ENCODE data around the gene CACUL1. TPM values are rescaled to one million over a fixed set of nuclear protein-coding genes. Genes with fewer than 3 reads are reported as not detected.

Gene CACUL1
- total and polyA plus RNA-seq, 9 of the 15 experiments (the other 6 are each of a cell fraction or from before 2014, with no cell fraction given) = 4.5 to 17.1 (median 13.5) TPM

DNA sequence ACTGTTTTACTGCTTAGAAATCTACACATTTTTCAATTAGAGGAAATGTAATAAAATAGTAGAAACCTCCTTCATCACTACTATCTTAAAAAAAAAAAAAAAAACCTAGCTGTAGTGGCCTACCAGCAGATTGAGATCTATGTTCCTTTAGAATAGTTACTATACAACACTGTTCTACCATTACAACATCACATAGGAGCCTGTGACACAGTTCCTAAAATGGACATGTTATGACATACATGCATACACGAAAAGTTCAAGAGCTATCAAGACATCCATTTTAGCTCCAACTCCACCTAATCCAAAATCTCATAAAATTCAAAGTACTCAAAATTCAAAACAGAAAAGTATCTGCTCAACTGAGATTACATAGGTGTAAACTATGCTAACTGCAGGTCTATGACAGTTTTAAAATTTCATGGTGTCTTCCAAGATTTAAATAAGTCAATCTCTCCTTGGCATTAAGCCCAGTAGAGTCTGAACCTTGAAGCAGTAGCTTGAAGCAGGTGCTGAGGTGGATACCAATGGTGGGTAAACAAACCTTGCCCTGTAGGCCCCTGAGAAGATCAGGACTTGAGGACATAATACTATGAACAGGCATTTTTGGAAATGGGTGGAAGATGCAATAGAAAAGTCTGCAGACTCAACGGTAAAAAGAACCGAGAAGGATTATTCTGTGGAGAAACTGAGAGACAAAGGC is 17.0 kb downstream of the CACUL1 start:
- in situ Hi-C loops (cut with MboI) = no loop called here
- peaks cover 4 to 25% of the 10 kb centered on the region in 2 experiments; a peak in 3 of 5 replicates for H3K4me1 ChIP-seq (replicated peaks in 1 of 2; ENCODE audit: control insufficient read depth in 2 of 2, insufficient read depth in 2 of 2, low read length in 2 of 2)
- no peaks in the 10 kb centered on the region for H3K27me3 ChIP-seq (ENCODE audit: control insufficient read depth in 2 of 2, insufficient read depth in 2 of 2, low read length in 2 of 2)
- H3K4me2 ChIP-seq (ENCODE audit: insufficient read depth, low read length) = no peak overlapping the region; the same call in 1 of the 2 replicates
- H3K9ac ChIP-seq (ENCODE audit: insufficient read depth in 1 of 2, low read depth in 2 of 2, low read length in 2 of 2) = no peak overlapping the region
- CTCF ChIA-PET (ENCODE audit: low intra/inter-chr PET ratio) = no interaction called here
- intact Hi-C loops (cut with micrococcal nuclease) = no loop called here
- H3K9me3 ChIP-seq (replicated peaks; ENCODE audit: control insufficient read depth, insufficient read depth, low read depth, low read length) = no peaks in the 10 kb centered on the region
- peaks cover 3% of the 10 kb centered on the region for H3K9me1 ChIP-seq (ENCODE audit: control insufficient read depth, insufficient read depth, low read length)
- no peak overlapping the region for H3K4me3 ChIP-seq
- peak overlapping the region; percentile 21; the same call in 1 of the 3 replicates for H3K27ac ChIP-seq (ENCODE audit: extremely low read depth, low read depth, low read length)
- ATAC-seq (peak; percentile 56), FAIRE-seq (peak; percentile 70), DNase-seq (ENCODE audit: extremely low read depth in 1 of 4, low spot score in 3 of 4) (peak in 1 of 4 experiments; percentile 35)
- H2AFZ ChIP-seq (ENCODE audit: low read depth, low read length) = no peak overlapping the region
- peaks cover 93% of the 10 kb centered on the region for H3K79me2 ChIP-seq (ENCODE audit: control insufficient read depth, insufficient read depth, low read length)
- H4K20me1 ChIP-seq (replicated peaks; ENCODE audit: control insufficient read depth, insufficient read depth, low read length) = peaks cover 9% of the 10 kb centered on the region
- WGBS (ENCODE audit: insufficient coverage, low coverage, missing lambda C conversion rate) = 31% methylated on average over 3 of the region's 3 CpGs
- no TSS peak for BruUV-seq (replicated peaks)
- POLR2A ChIA-PET = no interaction called here
- H3K36me3 ChIP-seq (ENCODE audit: control insufficient read depth, insufficient read depth, low read length) = no peaks in the 10 kb centered on the region
- TF ChIP-seq, protein P1, sequence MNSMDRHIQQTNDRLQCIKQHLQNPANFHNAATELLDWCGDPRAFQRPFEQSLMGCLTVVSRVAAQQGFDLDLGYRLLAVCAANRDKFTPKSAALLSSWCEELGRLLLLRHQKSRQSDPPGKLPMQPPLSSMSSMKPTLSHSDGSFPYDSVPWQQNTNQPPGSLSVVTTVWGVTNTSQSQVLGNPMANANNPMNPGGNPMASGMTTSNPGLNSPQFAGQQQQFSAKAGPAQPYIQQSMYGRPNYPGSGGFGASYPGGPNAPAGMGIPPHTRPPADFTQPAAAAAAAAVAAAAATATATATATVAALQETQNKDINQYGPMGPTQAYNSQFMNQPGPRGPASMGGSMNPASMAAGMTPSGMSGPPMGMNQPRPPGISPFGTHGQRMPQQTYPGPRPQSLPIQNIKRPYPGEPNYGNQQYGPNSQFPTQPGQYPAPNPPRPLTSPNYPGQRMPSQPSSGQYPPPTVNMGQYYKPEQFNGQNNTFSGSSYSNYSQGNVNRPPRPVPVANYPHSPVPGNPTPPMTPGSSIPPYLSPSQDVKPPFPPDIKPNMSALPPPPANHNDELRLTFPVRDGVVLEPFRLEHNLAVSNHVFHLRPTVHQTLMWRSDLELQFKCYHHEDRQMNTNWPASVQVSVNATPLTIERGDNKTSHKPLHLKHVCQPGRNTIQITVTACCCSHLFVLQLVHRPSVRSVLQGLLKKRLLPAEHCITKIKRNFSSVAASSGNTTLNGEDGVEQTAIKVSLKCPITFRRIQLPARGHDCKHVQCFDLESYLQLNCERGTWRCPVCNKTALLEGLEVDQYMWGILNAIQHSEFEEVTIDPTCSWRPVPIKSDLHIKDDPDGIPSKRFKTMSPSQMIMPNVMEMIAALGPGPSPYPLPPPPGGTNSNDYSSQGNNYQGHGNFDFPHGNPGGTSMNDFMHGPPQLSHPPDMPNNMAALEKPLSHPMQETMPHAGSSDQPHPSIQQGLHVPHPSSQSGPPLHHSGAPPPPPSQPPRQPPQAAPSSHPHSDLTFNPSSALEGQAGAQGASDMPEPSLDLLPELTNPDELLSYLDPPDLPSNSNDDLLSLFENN (IDR thresholded peaks at IDR 0.05; ENCODE audit: low read depth in 2 of 2, low read length in 2 of 2) = no peak
- TF ChIP-seq AFF1 (IDR thresholded peaks at IDR 0.05; ENCODE audit: low read depth in 1 of 2, partially characterized antibody in 2 of 2) (no peak), TAL1 (IDR thresholded peaks at IDR 0.05) (peak; percentile 18; the same call in 1 of the 2 replicates), GTF2B (IDR thresholded peaks at IDR 0.05; ENCODE audit: extremely low read depth, insufficient read length) (no peak), SIN3B (IDR thresholded peaks at IDR 0.05; ENCODE audit: low read depth) (no peak), NFIC (IDR thresholded peaks at IDR 0.05) (peak; percentile 51; the same call in 1 of the 2 replicates), CBFA2T3 (IDR thresholded peaks at IDR 0.05) (peak; percentile 44), TSC22D4 (tag; IDR thresholded peaks at IDR 0.05) (no peak), KDM1A (IDR thresholded peaks at IDR 0.05) (peak; percentile 26 to 43; a peak in 1 of 4 replicates)
- TF ChIP-seq, protein P2, sequence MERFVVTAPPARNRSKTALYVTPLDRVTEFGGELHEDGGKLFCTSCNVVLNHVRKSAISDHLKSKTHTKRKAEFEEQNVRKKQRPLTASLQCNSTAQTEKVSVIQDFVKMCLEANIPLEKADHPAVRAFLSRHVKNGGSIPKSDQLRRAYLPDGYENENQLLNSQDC (CRISPR knock-in tag; IDR thresholded peaks at IDR 0.05) = no peak

All from K562 (cell line).